GM12892 (cell line): ENCODE measurements around the gene SPNS2.

ENCODE experiments used
- POLR2A ChIP-seq: IDR thresholded peaks from 2 replicates; pipeline ENCODE4 v1.6.1; 2011; ENCODE audit warnings: low read depth, low read length, control low read depth
- POLR2AphosphoS5 ChIP-seq: IDR thresholded peaks from 2 replicates; pipeline ENCODE4 v1.6.1; 2011; ENCODE audit warnings: low read depth, low read length, control low read depth
- TAF1 ChIP-seq: IDR thresholded peaks from 2 replicates; pipeline ENCODE4 v1.6.1; 2011; ENCODE audit warnings: low read depth, mild to moderate bottlenecking, control low read depth, low read length, borderline replicate concordance

DNA sequence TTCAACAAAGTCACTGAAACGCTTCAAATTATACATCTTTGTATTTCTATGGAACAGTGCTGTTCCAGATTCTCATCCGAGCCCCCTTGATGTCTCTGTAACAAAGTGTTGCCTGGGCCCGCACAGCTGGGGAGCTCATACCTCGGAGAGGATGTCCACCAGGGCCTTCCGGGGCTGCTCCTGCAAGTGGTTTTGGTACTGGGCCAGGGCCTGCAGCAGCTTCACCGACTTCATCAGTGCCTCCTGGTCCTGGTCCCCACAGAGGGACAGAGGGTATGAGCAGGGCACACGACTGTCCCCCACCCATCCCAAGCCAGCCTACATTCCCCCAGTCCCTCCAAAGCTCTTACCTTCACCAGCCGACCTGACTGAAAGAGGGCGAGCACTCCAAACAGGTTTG is 55.0 kb downstream of the SPNS2 start:
- TF ChIP-seq POLR2A: no peak
- TF ChIP-seq POLR2AphosphoS5: no peak
- TF ChIP-seq TAF1: no peak
